ENCODE measurements around the gene SUPT7L.

SUPT7L gene

DNA sequence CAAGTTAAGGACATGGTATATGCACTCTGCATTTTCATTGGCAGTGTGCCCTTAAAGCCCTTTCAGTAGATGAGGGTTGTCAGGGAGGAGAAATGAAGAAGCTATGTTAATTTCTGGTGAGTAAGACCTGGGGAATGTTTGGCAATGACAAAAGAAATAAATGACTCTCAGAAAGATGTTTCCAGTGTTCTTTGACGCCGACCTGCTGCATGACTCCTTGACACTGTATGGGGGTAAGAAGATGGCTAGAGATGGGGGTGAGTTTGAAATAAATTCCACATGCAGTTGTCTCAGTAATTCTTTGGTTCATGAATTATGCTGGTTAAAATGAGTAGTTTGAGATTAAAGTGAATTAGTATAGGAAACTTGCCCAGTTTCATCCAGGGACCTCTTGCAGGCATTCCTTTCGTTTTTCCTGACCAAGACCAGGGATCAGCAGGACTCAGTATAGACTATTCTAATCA, 40.5 kb downstream of the SUPT7L start:
- TF ChIP-seq ZFX (IDR thresholded peaks at IDR 0.05), result no peak
- TF ChIP-seq, protein P1, sequence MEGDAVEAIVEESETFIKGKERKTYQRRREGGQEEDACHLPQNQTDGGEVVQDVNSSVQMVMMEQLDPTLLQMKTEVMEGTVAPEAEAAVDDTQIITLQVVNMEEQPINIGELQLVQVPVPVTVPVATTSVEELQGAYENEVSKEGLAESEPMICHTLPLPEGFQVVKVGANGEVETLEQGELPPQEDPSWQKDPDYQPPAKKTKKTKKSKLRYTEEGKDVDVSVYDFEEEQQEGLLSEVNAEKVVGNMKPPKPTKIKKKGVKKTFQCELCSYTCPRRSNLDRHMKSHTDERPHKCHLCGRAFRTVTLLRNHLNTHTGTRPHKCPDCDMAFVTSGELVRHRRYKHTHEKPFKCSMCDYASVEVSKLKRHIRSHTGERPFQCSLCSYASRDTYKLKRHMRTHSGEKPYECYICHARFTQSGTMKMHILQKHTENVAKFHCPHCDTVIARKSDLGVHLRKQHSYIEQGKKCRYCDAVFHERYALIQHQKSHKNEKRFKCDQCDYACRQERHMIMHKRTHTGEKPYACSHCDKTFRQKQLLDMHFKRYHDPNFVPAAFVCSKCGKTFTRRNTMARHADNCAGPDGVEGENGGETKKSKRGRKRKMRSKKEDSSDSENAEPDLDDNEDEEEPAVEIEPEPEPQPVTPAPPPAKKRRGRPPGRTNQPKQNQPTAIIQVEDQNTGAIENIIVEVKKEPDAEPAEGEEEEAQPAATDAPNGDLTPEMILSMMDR (conservative IDR thresholded peaks at IDR 0.05), result no peak
- no peak overlapping the region for H3K27ac ChIP-seq

DNA sequence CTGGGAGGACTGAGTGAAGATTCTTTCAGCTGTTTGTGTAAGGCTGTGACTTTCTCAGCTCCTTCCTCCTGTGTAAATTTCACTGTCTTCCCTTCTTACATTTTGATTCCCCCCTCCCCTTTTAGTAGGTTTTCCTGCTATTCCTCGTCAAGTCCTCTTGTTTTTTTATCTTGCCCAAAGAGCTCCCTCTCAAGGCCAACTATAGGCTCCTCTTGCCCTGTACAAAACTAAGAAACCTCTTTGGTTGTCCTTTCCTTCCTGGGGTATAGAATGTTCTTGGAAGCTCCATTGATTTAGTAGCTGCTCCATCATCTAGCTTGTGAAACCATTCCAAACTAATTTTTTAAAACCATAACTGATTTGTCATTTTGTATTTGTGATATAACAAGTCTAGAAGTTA, 41.9 kb downstream of the SUPT7L start:
- H3K27ac ChIP-seq, result no peak overlapping the region
- no peak for TF ChIP-seq ZFX (IDR thresholded peaks at IDR 0.05)
- TF ChIP-seq, protein P1 (conservative IDR thresholded peaks at IDR 0.05), result no peak

DNA sequence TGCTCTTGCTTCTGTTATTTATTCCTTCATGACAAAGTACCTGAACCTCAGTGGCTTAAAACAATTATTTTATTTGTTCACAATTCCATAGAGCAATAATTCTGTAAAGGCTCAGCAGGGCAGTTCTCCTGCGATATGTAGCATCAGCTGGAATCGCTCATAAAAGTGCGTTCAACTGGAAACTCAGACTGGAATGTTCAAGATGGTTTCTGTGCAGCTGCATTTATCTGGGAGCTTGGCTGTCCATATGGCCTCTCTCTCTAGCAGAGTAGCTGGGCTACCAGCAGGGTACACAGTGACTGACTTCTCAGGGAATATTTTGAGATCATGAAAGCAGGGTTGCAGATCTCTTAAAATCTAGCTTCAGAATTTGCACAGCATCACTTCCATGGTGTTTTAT, 48.1 kb downstream of the SUPT7L start:
- TF ChIP-seq, protein P1 (conservative IDR thresholded peaks at IDR 0.05), result no peak
- no peak for TF ChIP-seq ZFX (IDR thresholded peaks at IDR 0.05)
- H3K27ac ChIP-seq, result no peak overlapping the region

DNA sequence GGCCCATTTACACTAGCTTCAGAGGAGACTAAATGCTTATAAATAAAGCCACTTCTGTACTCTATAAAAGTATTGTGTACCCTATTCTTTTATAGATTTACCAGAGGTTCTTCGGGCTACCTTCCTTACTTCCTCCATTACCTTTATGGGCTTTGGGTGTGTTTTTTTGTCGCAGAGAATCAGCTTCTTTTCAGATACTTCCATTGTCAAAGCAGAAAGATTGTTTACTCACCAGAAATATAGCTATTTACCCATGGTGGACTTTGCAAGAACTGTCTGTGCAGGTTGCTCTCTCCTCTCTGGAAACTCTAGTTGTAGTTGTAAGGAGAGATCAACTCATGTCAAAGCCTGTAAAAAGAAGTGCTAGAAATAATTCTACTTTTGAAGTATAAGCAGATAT, 49.4 kb downstream of the SUPT7L start:
- H3K27ac ChIP-seq, result no peak overlapping the region
- no peak for TF ChIP-seq ZFX (IDR thresholded peaks at IDR 0.05)
- TF ChIP-seq, protein P1 (conservative IDR thresholded peaks at IDR 0.05), result no peak

DNA sequence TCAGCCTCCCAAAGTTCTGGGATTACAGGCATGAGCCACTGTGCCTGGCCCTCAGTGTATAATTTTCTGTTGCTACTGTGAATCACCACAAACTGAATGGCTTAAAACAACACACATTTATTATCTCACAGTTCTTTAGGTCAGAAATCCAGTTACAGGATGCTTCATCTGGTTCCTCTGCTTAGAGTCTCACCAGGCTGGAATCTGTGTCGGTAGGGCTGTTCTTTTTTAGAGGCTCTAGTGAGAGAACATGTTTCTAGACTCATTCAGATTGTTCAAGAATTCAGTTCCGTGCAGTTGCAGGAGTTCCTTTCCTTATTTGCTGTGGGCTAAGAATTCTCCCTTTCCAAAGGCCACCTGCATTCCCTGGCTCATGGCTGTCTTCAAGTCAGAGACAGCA, 56.8 kb downstream of the SUPT7L start:
- TF ChIP-seq ZFX (IDR thresholded peaks at IDR 0.05), result no peak
- TF ChIP-seq, protein P1 (conservative IDR thresholded peaks at IDR 0.05), result no peak
- no peak overlapping the region for H3K27ac ChIP-seq
